Activated B cell treated with CpG ODN at 0.5 μM for 24 hours (primary cell): ENCODE measurements around the gene MYRIP. TPM values are rescaled to one million over a fixed set of nuclear protein-coding genes. Genes with fewer than 3 reads are reported as not detected.
"Not testable (repeated sequence)": the region's sequence is repeated elsewhere in the genome, so short reads cannot be mapped to it uniquely, and the experiment has no call there.

ENCODE experiments used
- ATAC-seq: fragments of 200-7000 bp; cut with Tn5 transposase; one replicate; pipeline ENCODE4 v1.10.0; 2021; ENCODE audit warnings: low read depth, mild to moderate bottlenecking, moderate library complexity
- CTCF ChIA-PET: fragments of 350-600 bp; sonication (Branson Sonifier 250); formaldehyde crosslinking; loops from one replicate; lab custom pipeline; 2021; ENCODE audit warnings: antibody characterized with exemption; lab: Charles Lee
- POLR2A ChIA-PET: fragments of 350-600 bp; sonication (Branson Sonifier 250); formaldehyde crosslinking; loops from one replicate; lab custom pipeline; 2021; ENCODE audit warnings: antibody characterized with exemption; lab: Charles Lee
- DNase-seq: peaks from one replicate; pipeline ENCODE4 v3.0.0; 2022
- H3K27ac Mint-ChIP-seq: one replicate; pipeline ENCODE4 v1.8.0; 2020; ENCODE audit warnings: mixed read lengths
- H3K27me3 Mint-ChIP-seq: one replicate; pipeline ENCODE4 v1.8.0; 2021; ENCODE audit warnings: mixed read lengths
- H3K36me3 Mint-ChIP-seq: one replicate; pipeline ENCODE4 v1.8.0; 2021; ENCODE audit warnings: low read depth, mixed read lengths
- H3K4me1 Mint-ChIP-seq: one replicate; pipeline ENCODE4 v1.8.0; 2021; ENCODE audit warnings: mixed read lengths
- H3K4me3 Mint-ChIP-seq: one replicate; pipeline ENCODE4 v1.8.0; 2020; ENCODE audit warnings: mild to moderate bottlenecking, mixed read lengths
- H3K9me3 Mint-ChIP-seq: one replicate; pipeline ENCODE4 v1.8.0; 2020; ENCODE audit warnings: mixed read lengths
- CTCF ChIP-seq: fragments of 200-600 bp; IDR thresholded peaks from one replicate; pipeline ENCODE4 v1.8.0; 2022; ENCODE audit warnings: antibody characterized with exemption, mild to moderate bottlenecking
- intact Hi-C: fragments of 100-400 bp; cut with micrococcal nuclease; formaldehyde crosslinking; loops from one replicate; pipeline ENCODE4 v1.15.1; 2024
- total RNA-seq: library from RNA; stranded (reverse); gene quantifications from 2 replicates; pipeline ENCODE4 v1.2.3, GENCODE V29; 2022

The MYRIP gene
- total RNA-seq, 1 donor from 2014 or later: 0.20 TPM

- Mint-ChIP-seq H3K4me3 (no peak overlapping the region), H3K36me3 (no peaks in the 10 kb centered on the region), H3K27ac (no peak overlapping the region), H3K9me3 (peaks cover 6% of the 10 kb centered on the region), H3K27me3 (no peaks in the 10 kb centered on the region), H3K4me1 (no peaks in the 10 kb centered on the region)
- intact Hi-C loops: no loop called here
- ChIA-PET CTCF (no interaction called here), POLR2A (no interaction called here)
- DNase-seq (no peak), ATAC-seq (no peak)
- TF ChIP-seq CTCF: no peak
Observed at GRCh38 chr3:40130721-40131120, 321.3 kb downstream of the MYRIP start.

GRCh38 chr3:40133886-40134575 is 324.6 kb downstream of the MYRIP start:
- H3K9me3 Mint-ChIP-seq, H3K4me3 Mint-ChIP-seq, POLR2A ChIA-PET, ATAC-seq, H3K27ac Mint-ChIP-seq, H3K36me3 Mint-ChIP-seq, H3K4me1 Mint-ChIP-seq, CTCF ChIA-PET, DNase-seq, intact Hi-C loops, H3K27me3 Mint-ChIP-seq: not testable (repeated sequence)

- Mint-ChIP-seq H3K27ac (no peak overlapping the region), H3K4me3 (no peak overlapping the region), H3K9me3 (peaks cover 6% of the 10 kb centered on the region), H3K27me3 (no peaks in the 10 kb centered on the region), H3K36me3 (no peaks in the 10 kb centered on the region), H3K4me1 (no peaks in the 10 kb centered on the region)
- intact Hi-C loops: no loop called here
- TF ChIP-seq CTCF: no peak
- no peak for DNase-seq
- CTCF ChIA-PET: no interaction called here
- POLR2A ChIA-PET: no interaction called here
- ATAC-seq: no peak
Observed at GRCh38 chr3:40137591-40138295, 328.3 kb downstream of the MYRIP start.

GRCh38 chr3:40143283-40144090 is 334.1 kb downstream of the MYRIP start:
- no peak overlapping the region for H3K4me3 Mint-ChIP-seq
- peaks cover 8% of the 10 kb centered on the region for H3K27me3 Mint-ChIP-seq
- no peak for ATAC-seq
- no peak for DNase-seq
- CTCF ChIA-PET: no interaction called here
- no peaks in the 10 kb centered on the region for H3K36me3 Mint-ChIP-seq
- H3K27ac Mint-ChIP-seq: no peak overlapping the region
- POLR2A ChIA-PET: no interaction called here
- no peaks in the 10 kb centered on the region for H3K9me3 Mint-ChIP-seq
- intact Hi-C loops: no loop called here
- TF ChIP-seq CTCF: no peak
- H3K4me1 Mint-ChIP-seq: no peaks in the 10 kb centered on the region

GRCh38 chr3:40148827-40149226 is 339.4 kb downstream of the MYRIP start:
- H3K27ac Mint-ChIP-seq: no peak overlapping the region

More at GRCh38 chr3:40148827-40149226, 339.4 kb downstream of the MYRIP start:
- Mint-ChIP-seq H3K9me3 (no peaks in the 10 kb centered on the region), H3K4me1 (no peaks in the 10 kb centered on the region), H3K36me3 (no peaks in the 10 kb centered on the region), H3K27me3 (peaks cover 4% of the 10 kb centered on the region), H3K4me3 (no peak overlapping the region)
- ATAC-seq (no peak), DNase-seq (no peak)
- no peak for TF ChIP-seq CTCF
- ChIA-PET POLR2A (no interaction called here), CTCF (no interaction called here)
- intact Hi-C loops: no loop called here
